Fibroblast of villous mesenchyme (primary cell): ENCODE measurements around the gene MS4A5. TPM values are rescaled to one million over a fixed set of nuclear protein-coding genes. Genes with fewer than 3 reads are reported as not detected.
"Not testable (repeated sequence)": the region's sequence is repeated elsewhere in the genome, so short reads cannot be mapped to it uniquely, and the experiment has no call there.

ENCODE experiments used
- DNase-seq: peaks from one replicate; pipeline ENCODE4 v3.0.0-alpha.2; 2010; ENCODE audit warnings: low read depth
- H3K4me3 ChIP-seq: 2 replicates; pipeline ENCODE4 v1.5.1; 2011; ENCODE audit warnings: low read depth, mild to moderate bottlenecking, low read length
- CTCF ChIP-seq: IDR thresholded peaks from 2 replicates; pipeline ENCODE4 v1.5.1; 2012; ENCODE audit warnings: low read depth, mild to moderate bottlenecking, low read length; ENCODE audit not compliant: insufficient read depth
- total RNA-seq: library from RNA; depleted of rRNA; stranded (reverse); fragments of >200 nt; gene quantifications from 2 replicates; pipeline ENCODE4 v1.2.3, GENCODE V29; 2012

MS4A5 gene
- total RNA-seq, 1 donor = not detected

GRCh38 chr11:60447070-60447469 is 17.7 kb downstream of the MS4A5 start:
- TF ChIP-seq CTCF = no peak

GRCh38 chr11:60447846-60448245 is 18.5 kb downstream of the MS4A5 start:
- no peak for DNase-seq
- no peak for TF ChIP-seq CTCF
- H3K4me3 ChIP-seq = no peak overlapping the region

More at GRCh38 chr11:60447070-60447469, 17.7 kb downstream of the MS4A5 start:
- H3K4me3 ChIP-seq = no peak overlapping the region
- DNase-seq = no peak

- not testable (repeated sequence) for H3K4me3 ChIP-seq, DNase-seq
Measured at GRCh38 chr11:60451185-60451584, 21.8 kb downstream of the MS4A5 start.

DNA sequence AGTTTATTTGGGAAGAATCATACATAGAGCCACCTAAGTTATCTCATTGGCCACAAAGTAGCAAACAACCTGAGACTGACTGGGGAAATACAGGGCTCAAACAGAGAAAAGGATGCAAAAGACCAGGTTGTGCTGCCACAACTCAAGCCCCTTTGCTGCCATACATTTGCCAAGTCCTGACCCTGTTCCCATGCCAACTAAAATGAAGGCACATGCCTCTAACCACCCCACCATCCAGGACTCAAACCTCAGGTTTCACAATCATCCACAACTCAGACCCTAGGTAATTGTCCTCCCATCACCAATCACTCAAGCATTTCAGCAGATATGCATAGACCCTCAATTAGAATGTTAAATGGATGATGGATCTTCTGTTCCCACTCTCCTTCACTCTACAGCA is 24.8 kb downstream of the MS4A5 start:
- H3K4me3 ChIP-seq = no peak overlapping the region
- DNase-seq = no peak
- no peak for TF ChIP-seq CTCF

GRCh38 chr11:60455531-60456042 is 26.2 kb downstream of the MS4A5 start, which contains the start of gene MS4A1:
TSS of gene MS4A1 (plus strand) at chr11:60455847. CDS start at chr11:60462375, 6,528 bp downstream.
- no peak for TF ChIP-seq CTCF
- no peak within 1 kb of the TSS for H3K4me3 ChIP-seq
- DNase-seq = no peak

DNA sequence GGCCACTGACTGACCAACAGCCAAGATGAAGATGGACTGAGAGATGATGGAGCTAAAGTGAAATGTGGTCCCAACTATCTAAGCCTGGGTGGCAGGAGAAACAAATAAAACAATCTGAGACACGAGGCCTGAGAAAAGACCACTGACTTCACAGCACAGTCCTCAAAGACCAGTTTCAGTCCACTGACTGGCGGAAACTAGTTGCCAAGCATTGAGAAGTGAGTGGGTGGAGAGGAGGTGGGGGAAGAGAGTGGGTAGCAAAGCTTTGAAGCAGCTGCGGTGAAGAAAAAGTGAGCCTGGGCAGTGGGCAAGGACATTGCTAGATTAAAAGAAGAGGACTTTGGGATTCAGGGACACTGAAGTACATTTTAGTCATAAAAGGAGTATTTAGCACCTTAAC is 28.2 kb downstream of the MS4A5 start:
- no peak for TF ChIP-seq CTCF
- no peak for DNase-seq
- H3K4me3 ChIP-seq = no peak overlapping the region

DNA sequence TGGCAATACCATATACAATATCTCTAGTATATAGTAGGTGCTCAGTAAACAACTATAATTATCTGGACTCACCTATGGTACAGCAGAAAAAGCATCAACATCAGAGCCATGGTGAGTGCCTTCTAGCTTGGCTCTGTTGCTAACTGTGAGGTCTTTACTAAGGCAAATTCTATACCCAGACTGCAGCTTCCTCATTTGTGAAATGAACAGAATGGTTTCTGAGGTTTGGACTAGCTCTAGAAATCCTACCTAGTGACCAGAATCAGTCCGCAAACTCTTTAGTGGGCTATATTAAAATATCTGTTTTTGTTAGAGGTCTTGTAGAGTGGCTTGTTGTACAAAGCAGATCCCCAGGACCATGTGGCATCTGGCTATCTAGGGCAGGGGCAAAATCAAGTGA is 30.0 kb downstream of the MS4A5 start:
- H3K4me3 ChIP-seq = no peak overlapping the region
- no peak for DNase-seq
- TF ChIP-seq CTCF = no peak
